GM23248 (cell line): ENCODE data around the gene P3H3.

Experiments
- EZH2 ChIP-seq: fragments of 200-600 bp; sonication (generic); IDR thresholded peaks from 2 replicates; pipeline ENCODE4 v1.6.1; 2018; ENCODE audit warnings: antibody characterized with exemption, mild to moderate bottlenecking; ENCODE audit not compliant: insufficient read depth, poor library complexity, severe bottlenecking
- EZH2phosphoT487 ChIP-seq: fragments of 200-600 bp; sonication (generic); IDR thresholded peaks from 2 replicates; pipeline ENCODE4 v1.6.1; 2018; ENCODE audit warnings: antibody characterized with exemption, moderate library complexity, mild to moderate bottlenecking, low read depth; ENCODE audit not compliant: insufficient read depth

- TF ChIP-seq EZH2 (no peak), EZH2phosphoT487 (no peak)
Observed at GRCh38 chr12:6866163-6866919, 38.1 kb downstream of the P3H3 start.
